Measurements from ENCODE around the gene OR2T27. TPM values are rescaled to one million over a fixed set of nuclear protein-coding genes. Genes with fewer than 3 reads are reported as not detected.

Gene OR2T27
- total and polyA plus RNA-seq, 3 experiments from 2014 or later, result not detected

GRCh38 chr1:248618878-248619277, 36.5 kb downstream of the OR2T27 start:
- peak in 2 of 5 donors; percentile 3 to 8 for DNase-seq
- H3K27me3 ChIP-seq (ENCODE audit: insufficient read depth, low read length, poor library complexity, severe bottlenecking), result no peaks in the 10 kb centered on the region
- H3K36me3 Mint-ChIP-seq, result no peaks in the 10 kb centered on the region
- no peak overlapping the region for H3K4me3 Mint-ChIP-seq
- no peak overlapping the region for H3K27ac Mint-ChIP-seq
- H3K4me3 ChIP-seq (ENCODE audit: low read length), result no peak overlapping the region
- H3K4me1 Mint-ChIP-seq, result no peaks in the 10 kb centered on the region
- H3K27ac ChIP-seq (ENCODE audit: low read depth, low read length), result no peak overlapping the region
- peaks cover 0 to 3% of the 10 kb centered on the region in 2 donors for H3K27me3 Mint-ChIP-seq
- H3K4me1 ChIP-seq (ENCODE audit: insufficient read depth, low read length), result no peaks in the 10 kb centered on the region
- H3K9me3 Mint-ChIP-seq, result no peaks in the 10 kb centered on the region
- ChIA-PET CTCF (no interaction called here), POLR2A (no interaction called here)
- no peaks in the 10 kb centered on the region for H3K36me3 ChIP-seq (ENCODE audit: insufficient read depth, low read length)
- no peaks in the 10 kb centered on the region for H3K9me3 ChIP-seq (ENCODE audit: low read length)

- Mint-ChIP-seq H3K9me3 (no peaks in the 10 kb centered on the region), H3K27ac (no peak overlapping the region), H3K27me3 (peaks cover 0 to 3% of the 10 kb centered on the region in 2 donors), H3K4me3 (no peak overlapping the region), H3K36me3 (no peaks in the 10 kb centered on the region), H3K4me1 (no peaks in the 10 kb centered on the region)
- H3K9me3 ChIP-seq (ENCODE audit: low read length), result no peaks in the 10 kb centered on the region
- H3K27me3 ChIP-seq (ENCODE audit: insufficient read depth, low read length, poor library complexity, severe bottlenecking), result no peaks in the 10 kb centered on the region
- POLR2A ChIA-PET, result no interaction called here
- CTCF ChIA-PET, result no interaction called here
- no peak overlapping the region for H3K27ac ChIP-seq (ENCODE audit: low read depth, low read length)
- H3K36me3 ChIP-seq (ENCODE audit: insufficient read depth, low read length), result no peaks in the 10 kb centered on the region
- DNase-seq, result no peak
- no peak overlapping the region for H3K4me3 ChIP-seq (ENCODE audit: low read length)
- no peaks in the 10 kb centered on the region for H3K4me1 ChIP-seq (ENCODE audit: insufficient read depth, low read length)
Observed at GRCh38 chr1:248618119-248618518, 37.2 kb downstream of the OR2T27 start.

- POLR2A ChIA-PET, result no interaction called here
- Histone ChIP-seq H3K4me1 (ENCODE audit: insufficient read depth, low read length) (no peaks in the 10 kb centered on the region), H3K9me3 (ENCODE audit: low read length) (no peaks in the 10 kb centered on the region), H3K27me3 (ENCODE audit: insufficient read depth, low read length, poor library complexity, severe bottlenecking) (no peaks in the 10 kb centered on the region), H3K4me3 (ENCODE audit: low read length) (no peak overlapping the region), H3K36me3 (ENCODE audit: insufficient read depth, low read length) (no peaks in the 10 kb centered on the region), H3K27ac (ENCODE audit: low read depth, low read length) (no peak overlapping the region)
- H3K4me1 Mint-ChIP-seq, result no peaks in the 10 kb centered on the region
- CTCF ChIA-PET, result no interaction called here
- H3K27ac Mint-ChIP-seq, result no peak overlapping the region
- no peaks in the 10 kb centered on the region for H3K36me3 Mint-ChIP-seq
- H3K9me3 Mint-ChIP-seq, result no peaks in the 10 kb centered on the region
- H3K4me3 Mint-ChIP-seq, result no peak overlapping the region
- H3K27me3 Mint-ChIP-seq, result peaks cover 0 to 5% of the 10 kb centered on the region in 2 donors
- DNase-seq, result no peak
Observed at GRCh38 chr1:248613742-248614141, 41.6 kb downstream of the OR2T27 start.

- H3K27ac ChIP-seq (ENCODE audit: low read depth, low read length), result no peak overlapping the region
- no peak overlapping the region for H3K27ac Mint-ChIP-seq
- CTCF ChIA-PET, result no interaction called here
Observed at GRCh38 chr1:248611883-248612414, 43.4 kb downstream of the OR2T27 start.

GRCh38 chr1:248610301-248610700, 45.0 kb downstream of the OR2T27 start:
- no peak overlapping the region for H3K4me3 Mint-ChIP-seq
- CTCF ChIA-PET, result no interaction called here
- no peak overlapping the region for H3K27ac ChIP-seq (ENCODE audit: low read depth, low read length)
- H3K36me3 Mint-ChIP-seq, result no peaks in the 10 kb centered on the region
- no peaks in the 10 kb centered on the region for H3K36me3 ChIP-seq (ENCODE audit: insufficient read depth, low read length)
- no peaks in the 10 kb centered on the region for H3K4me1 ChIP-seq (ENCODE audit: insufficient read depth, low read length)
- H3K9me3 Mint-ChIP-seq, result no peaks in the 10 kb centered on the region
- peaks cover 0 to 4% of the 10 kb centered on the region in 2 donors for H3K27me3 Mint-ChIP-seq
- DNase-seq, result no peak
- H3K4me3 ChIP-seq (ENCODE audit: low read length), result no peak overlapping the region
- POLR2A ChIA-PET, result no interaction called here
- H3K4me1 Mint-ChIP-seq, result no peaks in the 10 kb centered on the region
- H3K27ac Mint-ChIP-seq, result no peak overlapping the region
- no peaks in the 10 kb centered on the region for H3K27me3 ChIP-seq (ENCODE audit: insufficient read depth, low read length, poor library complexity, severe bottlenecking)
- H3K9me3 ChIP-seq (ENCODE audit: low read length), result no peaks in the 10 kb centered on the region

More at GRCh38 chr1:248611883-248612414, 43.4 kb downstream of the OR2T27 start:
- Mint-ChIP-seq H3K4me3 (no peak overlapping the region), H3K9me3 (no peaks in the 10 kb centered on the region), H3K4me1 (no peaks in the 10 kb centered on the region), H3K36me3 (no peaks in the 10 kb centered on the region), H3K27me3 (peaks cover 0 to 4% of the 10 kb centered on the region in 2 donors)
- no peaks in the 10 kb centered on the region for H3K9me3 ChIP-seq (ENCODE audit: low read length)
- H3K4me3 ChIP-seq (ENCODE audit: low read length), result no peak overlapping the region
- no peak for DNase-seq
- POLR2A ChIA-PET, result no interaction called here
- H3K4me1 ChIP-seq (ENCODE audit: insufficient read depth, low read length), result no peaks in the 10 kb centered on the region
- H3K27me3 ChIP-seq (ENCODE audit: insufficient read depth, low read length, poor library complexity, severe bottlenecking), result no peaks in the 10 kb centered on the region
- no peaks in the 10 kb centered on the region for H3K36me3 ChIP-seq (ENCODE audit: insufficient read depth, low read length)

Other genes starting within 250 kb of the OR2T27 start
- gene OR2T2, start 209.9 kb downstream of the OR2T27 start, total RNA-seq, result not detected
- gene OR2T2, start 209.9 kb downstream of the OR2T27 start, polyA plus RNA-seq, result not detected
- gene OR2T3, start 182.2 kb downstream of the OR2T27 start, total RNA-seq, result not detected
- not detected for gene OR2T3, start 182.2 kb downstream of the OR2T27 start, polyA plus RNA-seq
- gene OR2T5, start 166.9 kb downstream of the OR2T27 start, total RNA-seq, result not detected
- not detected for gene OR2T5, start 166.9 kb downstream of the OR2T27 start, polyA plus RNA-seq
- not detected for gene OR2G6, start 147.5 kb downstream of the OR2T27 start, total RNA-seq
- gene OR2G6, start 147.5 kb downstream of the OR2T27 start, polyA plus RNA-seq, result not detected
- not detected for gene OR2T29, start 92.8 kb downstream of the OR2T27 start, total RNA-seq
- not detected for gene OR2T29, start 92.8 kb downstream of the OR2T27 start, polyA plus RNA-seq
- gene OR2T34, start 80.8 kb downstream of the OR2T27 start, total RNA-seq, result not detected
- not detected for gene OR2T34, start 80.8 kb downstream of the OR2T27 start, polyA plus RNA-seq
- not detected for gene OR2T10, start 57.8 kb downstream of the OR2T27 start, total RNA-seq
- not detected for gene OR2T10, start 57.8 kb downstream of the OR2T27 start, polyA plus RNA-seq
- gene OR2T11, start 20.4 kb downstream of the OR2T27 start, total RNA-seq, result not detected
- gene OR2T11, start 20.4 kb downstream of the OR2T27 start, polyA plus RNA-seq, result not detected
- not detected for gene OR2T35, start 10.2 kb downstream of the OR2T27 start, total RNA-seq
- gene OR2T35, start 10.2 kb downstream of the OR2T27 start, polyA plus RNA-seq, result not detected
- not detected for gene OR14I1, start 47.2 kb upstream of the OR2T27 start, total RNA-seq
- gene OR14I1, start 47.2 kb upstream of the OR2T27 start, polyA plus RNA-seq, result not detected
- not detected for gene LYPD8, start 100.2 kb upstream of the OR2T27 start, total RNA-seq
- gene LYPD8, start 100.2 kb upstream of the OR2T27 start, polyA plus RNA-seq, result not detected
- gene SH3BP5L, start 170.4 kb upstream of the OR2T27 start, total RNA-seq, result 10 to 100 TPM; 20.1 to 21.8 TPM
- gene SH3BP5L, start 170.4 kb upstream of the OR2T27 start, polyA plus RNA-seq, result 3.8 TPM
- 10 to 100 TPM; 52.1 to 55.2 TPM for gene ZNF672, start 182.7 kb upstream of the OR2T27 start, total RNA-seq
- 29.6 TPM for gene ZNF672, start 182.7 kb upstream of the OR2T27 start, polyA plus RNA-seq
- gene ZNF692, start 203.6 kb upstream of the OR2T27 start, total RNA-seq, result 10 to 100 TPM; 56.0 to 58.7 TPM
- 9.6 TPM for gene ZNF692, start 203.6 kb upstream of the OR2T27 start, polyA plus RNA-seq

Measured in CD8-positive, alpha-beta memory T cell (primary cell).